IPS-15b (cell line): Measurements from ENCODE around the gene BEND5.

Experiments
- H3K27me3 ChIP-seq: one replicate; pipeline ENCODE4 v1.6.1; 2013; ENCODE audit warnings: low read length; ENCODE audit not compliant: control insufficient read depth, insufficient read depth
- H3K36me3 ChIP-seq: one replicate; pipeline ENCODE4 v1.6.1; 2013; ENCODE audit warnings: low read length; ENCODE audit not compliant: control insufficient read depth, insufficient read depth
- H3K4me1 ChIP-seq: one replicate; pipeline ENCODE4 v1.6.1; 2013; ENCODE audit warnings: mild to moderate bottlenecking, low read length; ENCODE audit not compliant: control insufficient read depth, insufficient read depth
- H3K4me3 ChIP-seq: one replicate; pipeline ENCODE4 v1.5.1; 2013; ENCODE audit warnings: low read depth, low read length
- H3K9ac ChIP-seq: one replicate; pipeline ENCODE4 v1.6.1; 2013; ENCODE audit warnings: low read depth, mild to moderate bottlenecking, low read length
- H3K9me3 ChIP-seq: one replicate; pipeline ENCODE4 v1.6.1; 2013; ENCODE audit warnings: mild to moderate bottlenecking, low read length; ENCODE audit not compliant: control insufficient read depth, insufficient read depth

The BEND5 gene, protein sequence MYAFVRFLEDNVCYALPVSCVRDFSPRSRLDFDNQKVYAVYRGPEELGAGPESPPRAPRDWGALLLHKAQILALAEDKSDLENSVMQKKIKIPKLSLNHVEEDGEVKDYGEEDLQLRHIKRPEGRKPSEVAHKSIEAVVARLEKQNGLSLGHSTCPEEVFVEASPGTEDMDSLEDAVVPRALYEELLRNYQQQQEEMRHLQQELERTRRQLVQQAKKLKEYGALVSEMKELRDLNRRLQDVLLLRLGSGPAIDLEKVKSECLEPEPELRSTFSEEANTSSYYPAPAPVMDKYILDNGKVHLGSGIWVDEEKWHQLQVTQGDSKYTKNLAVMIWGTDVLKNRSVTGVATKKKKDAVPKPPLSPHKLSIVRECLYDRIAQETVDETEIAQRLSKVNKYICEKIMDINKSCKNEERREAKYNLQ

GRCh38 chr1:48776393-48777218 lies at the start of gene BEND5:
Gene BEND5 (minus strand): TSS chr1:48776891. CDS start chr1:48776831, 60 bp downstream.
- no peaks in the 10 kb centered on the region for H3K9me3 ChIP-seq
- H3K4me3 ChIP-seq, result peak within 1 kb of the TSS; percentile 97
- H3K4me1 ChIP-seq, result no peaks in the 10 kb centered on the region
- peaks cover 4% of the 10 kb centered on the region for H3K27me3 ChIP-seq
- peak within 1 kb of the TSS; percentile 75 for H3K9ac ChIP-seq
- H3K36me3 ChIP-seq, result no peaks in the 10 kb centered on the region

DNA sequence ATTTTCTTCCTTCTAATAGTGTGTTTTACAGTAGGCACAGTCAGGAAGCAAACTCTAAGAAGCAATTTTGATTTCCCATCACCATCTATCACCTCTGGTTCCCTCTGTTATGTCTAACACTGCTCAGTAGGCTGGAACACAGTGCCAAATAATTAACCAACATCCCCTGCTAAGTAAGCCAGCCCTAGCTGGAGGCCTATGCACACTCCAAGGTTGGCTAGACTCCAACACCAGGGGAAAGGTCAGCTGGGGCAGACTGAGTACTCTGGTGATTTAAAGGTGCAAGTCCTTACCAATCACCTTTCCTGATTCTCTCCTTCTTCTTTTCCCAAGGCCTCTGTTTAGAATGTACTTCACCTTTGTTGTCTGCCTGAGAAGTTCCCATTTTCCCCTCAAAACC lies 46.5 kb upstream of the BEND5 start:
- H3K9ac ChIP-seq, result no peak overlapping the region
- H3K36me3 ChIP-seq, result no peaks in the 10 kb centered on the region
- H3K27me3 ChIP-seq, result no peaks in the 10 kb centered on the region
- H3K4me1 ChIP-seq, result no peaks in the 10 kb centered on the region
- H3K9me3 ChIP-seq, result no peaks in the 10 kb centered on the region
- no peak overlapping the region for H3K4me3 ChIP-seq

DNA sequence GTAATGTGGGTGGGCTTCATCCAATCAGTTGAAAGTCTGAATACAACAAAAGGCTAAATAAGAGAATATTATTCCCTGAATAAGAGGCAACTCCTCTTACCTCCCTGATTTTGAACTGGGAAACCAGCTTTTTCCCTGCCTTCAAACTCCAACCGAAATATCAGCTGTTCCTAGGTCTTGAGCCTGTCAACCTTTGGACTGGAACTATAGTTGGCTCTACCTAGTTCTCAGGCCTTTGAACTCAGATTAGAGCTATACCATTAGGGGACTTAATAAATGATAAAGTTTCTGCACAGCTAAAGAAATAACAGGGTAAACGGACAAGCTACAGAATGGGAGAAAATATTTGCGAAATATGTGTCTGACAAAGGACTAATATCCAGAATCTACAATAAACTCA lies 43.8 kb upstream of the BEND5 start:
- no peaks in the 10 kb centered on the region for H3K27me3 ChIP-seq
- no peaks in the 10 kb centered on the region for H3K9me3 ChIP-seq
- H3K4me3 ChIP-seq, result no peak overlapping the region
- H3K9ac ChIP-seq, result no peak overlapping the region
- no peaks in the 10 kb centered on the region for H3K36me3 ChIP-seq
- H3K4me1 ChIP-seq, result no peaks in the 10 kb centered on the region

GRCh38 chr1:48817505-48818114 lies 40.9 kb upstream of the BEND5 start:
- Histone ChIP-seq H3K36me3 (no peaks in the 10 kb centered on the region), H3K4me3 (no peak overlapping the region), H3K9ac (no peak overlapping the region), H3K9me3 (no peaks in the 10 kb centered on the region), H3K4me1 (no peaks in the 10 kb centered on the region), H3K27me3 (no peaks in the 10 kb centered on the region)

DNA sequence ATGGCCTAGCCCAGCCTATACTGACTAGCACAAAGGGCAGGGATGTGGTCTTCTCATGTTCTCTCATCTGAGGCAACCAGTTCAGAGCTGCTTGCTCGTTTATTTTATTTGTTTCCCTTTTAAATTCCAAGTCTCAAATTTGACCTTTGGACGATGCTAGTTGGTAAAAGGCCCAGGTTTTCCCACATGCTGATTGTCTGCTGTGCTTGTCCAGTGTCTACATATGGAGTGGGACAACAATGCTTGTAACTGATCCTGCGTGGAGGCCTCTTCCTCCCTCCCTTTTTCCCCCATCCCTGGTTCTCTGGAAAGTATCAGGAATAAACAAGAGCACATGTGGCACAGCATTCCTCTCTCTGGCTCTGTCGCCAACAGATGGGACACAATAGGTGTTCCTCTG lies 34.0 kb upstream of the BEND5 start:
- Histone ChIP-seq H3K4me3 (no peak overlapping the region), H3K4me1 (no peaks in the 10 kb centered on the region), H3K36me3 (no peaks in the 10 kb centered on the region), H3K9ac (no peak overlapping the region), H3K27me3 (no peaks in the 10 kb centered on the region), H3K9me3 (no peaks in the 10 kb centered on the region)

DNA sequence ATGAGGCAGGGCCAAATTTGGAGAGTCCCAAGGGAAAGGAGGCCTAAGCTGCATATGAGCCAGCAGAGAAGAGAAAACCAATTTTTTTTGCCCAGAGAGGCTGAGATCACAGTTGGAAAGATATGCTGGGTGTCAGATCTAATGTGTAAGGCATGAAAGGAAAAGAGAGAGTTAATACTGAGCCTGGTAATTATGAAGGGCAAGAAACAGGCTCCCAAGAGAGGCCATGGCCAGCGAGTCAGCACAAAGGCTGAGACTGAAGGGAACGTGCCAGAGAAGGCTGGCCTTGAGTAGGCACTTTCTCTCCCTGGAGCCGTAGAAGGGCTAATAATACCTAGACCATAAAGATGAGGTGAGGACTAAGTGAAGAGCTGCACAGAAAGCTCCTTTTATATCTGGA lies 31.8 kb upstream of the BEND5 start:
- H3K36me3 ChIP-seq, result no peaks in the 10 kb centered on the region
- no peaks in the 10 kb centered on the region for H3K9me3 ChIP-seq
- no peaks in the 10 kb centered on the region for H3K4me1 ChIP-seq
- no peak overlapping the region for H3K9ac ChIP-seq
- H3K4me3 ChIP-seq, result no peak overlapping the region
- no peaks in the 10 kb centered on the region for H3K27me3 ChIP-seq

- Histone ChIP-seq H3K4me1 (no peaks in the 10 kb centered on the region), H3K27me3 (no peaks in the 10 kb centered on the region), H3K36me3 (no peaks in the 10 kb centered on the region), H3K4me3 (no peak overlapping the region), H3K9ac (no peak overlapping the region), H3K9me3 (no peaks in the 10 kb centered on the region)
These were observed 31.0 kb upstream of the BEND5 start for GRCh38 chr1:48807554-48808260.

DNA sequence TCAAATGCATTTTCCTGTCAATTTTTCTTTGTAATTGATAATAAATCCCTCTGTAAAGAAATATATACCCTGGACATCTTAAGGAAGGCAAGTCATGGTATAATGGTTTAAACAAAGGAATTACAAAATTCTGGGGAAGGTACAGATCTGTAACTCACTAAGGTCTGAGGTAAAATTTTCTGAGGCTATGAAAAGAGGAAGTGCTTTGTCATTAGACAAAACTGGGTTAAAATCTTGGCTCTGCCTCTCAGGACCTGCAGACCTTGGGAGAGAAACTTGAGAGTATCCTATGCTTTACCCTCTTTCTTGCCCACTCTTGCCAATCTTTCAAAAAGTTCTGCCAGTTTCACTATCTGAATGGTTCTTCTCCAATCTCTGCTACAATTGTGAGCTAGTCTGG lies 26.8 kb upstream of the BEND5 start:
- Histone ChIP-seq H3K4me3 (no peak overlapping the region), H3K9ac (no peak overlapping the region), H3K9me3 (no peaks in the 10 kb centered on the region), H3K27me3 (no peaks in the 10 kb centered on the region), H3K36me3 (no peaks in the 10 kb centered on the region), H3K4me1 (no peaks in the 10 kb centered on the region)

DNA sequence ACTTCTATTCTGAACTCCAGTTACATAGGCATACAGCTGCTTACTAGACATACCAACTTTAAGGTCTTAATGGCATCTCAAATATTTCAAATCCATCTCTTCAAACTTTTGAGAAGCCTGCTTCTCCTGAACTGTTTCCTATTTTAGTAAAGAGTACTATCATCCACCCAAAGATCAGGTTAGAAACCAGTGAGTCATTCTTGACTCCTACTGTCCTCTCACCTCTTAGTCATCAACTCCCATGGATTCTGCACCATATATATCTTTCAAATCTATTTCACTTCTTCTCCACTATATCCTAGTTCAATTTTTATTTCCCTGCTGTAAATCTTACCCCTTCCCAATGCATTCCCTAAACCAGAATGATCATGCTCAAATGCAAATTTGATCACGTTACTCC lies 18.1 kb upstream of the BEND5 start:
- Histone ChIP-seq H3K4me1 (no peaks in the 10 kb centered on the region), H3K9ac (no peak overlapping the region), H3K4me3 (no peak overlapping the region), H3K9me3 (no peaks in the 10 kb centered on the region), H3K36me3 (no peaks in the 10 kb centered on the region), H3K27me3 (no peaks in the 10 kb centered on the region)

DNA sequence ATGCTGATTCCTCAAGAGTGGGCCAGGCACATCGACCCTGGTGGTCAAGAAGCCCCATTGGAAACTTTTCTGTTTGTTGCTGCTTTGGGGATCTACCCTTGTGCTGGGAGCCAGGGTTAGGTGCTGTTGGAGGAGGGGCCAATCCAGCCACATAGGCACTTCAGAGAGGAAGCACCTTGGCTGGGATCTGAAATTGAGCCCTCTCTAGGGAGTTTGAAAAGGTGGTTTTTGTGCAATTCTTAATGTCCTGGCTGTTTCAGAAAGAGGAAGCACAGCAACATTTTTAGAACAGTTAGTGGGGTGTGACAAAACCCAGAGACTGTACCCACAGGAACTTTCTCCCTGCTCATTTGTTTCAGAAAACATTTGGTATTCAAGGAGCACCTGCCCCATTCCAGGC lies 17.2 kb upstream of the BEND5 start:
- Histone ChIP-seq H3K4me1 (no peaks in the 10 kb centered on the region), H3K9ac (no peak overlapping the region), H3K9me3 (no peaks in the 10 kb centered on the region), H3K27me3 (no peaks in the 10 kb centered on the region), H3K4me3 (no peak overlapping the region), H3K36me3 (no peaks in the 10 kb centered on the region)

DNA sequence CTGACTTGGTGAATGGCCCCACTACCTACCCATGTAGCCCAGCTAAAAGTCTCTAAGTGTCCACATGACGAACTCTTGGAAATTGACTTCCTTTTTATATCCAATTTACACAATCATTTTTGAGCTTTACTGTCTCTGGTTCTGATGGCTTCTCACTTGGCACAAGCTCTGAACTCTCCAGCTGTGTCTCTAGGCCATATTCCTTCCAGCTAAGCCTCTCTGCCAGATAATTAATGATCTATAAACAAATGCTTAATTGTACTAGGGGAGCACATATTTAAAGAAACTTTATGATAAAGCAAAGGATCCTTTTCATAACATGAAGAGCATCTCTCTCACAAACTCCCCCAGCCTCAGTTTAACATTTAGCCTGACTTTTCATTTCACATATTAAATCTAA lies 16.3 kb upstream of the BEND5 start:
- H3K9ac ChIP-seq, result no peak overlapping the region

More for the DNA sequence above, 16.3 kb upstream of the BEND5 start:
- H3K27me3 ChIP-seq, result no peaks in the 10 kb centered on the region
- no peaks in the 10 kb centered on the region for H3K9me3 ChIP-seq
- no peaks in the 10 kb centered on the region for H3K36me3 ChIP-seq
- no peak overlapping the region for H3K4me3 ChIP-seq
- no peaks in the 10 kb centered on the region for H3K4me1 ChIP-seq
